Measurements from ENCODE around the gene TNFRSF25.

GRCh38 chr1:6495041-6495441 is 29.1 kb upstream of the TNFRSF25 start:
- TF ChIP-seq POLR2AphosphoS5 (IDR thresholded peaks at IDR 0.05), result no peak
- TF ChIP-seq, protein P1, sequence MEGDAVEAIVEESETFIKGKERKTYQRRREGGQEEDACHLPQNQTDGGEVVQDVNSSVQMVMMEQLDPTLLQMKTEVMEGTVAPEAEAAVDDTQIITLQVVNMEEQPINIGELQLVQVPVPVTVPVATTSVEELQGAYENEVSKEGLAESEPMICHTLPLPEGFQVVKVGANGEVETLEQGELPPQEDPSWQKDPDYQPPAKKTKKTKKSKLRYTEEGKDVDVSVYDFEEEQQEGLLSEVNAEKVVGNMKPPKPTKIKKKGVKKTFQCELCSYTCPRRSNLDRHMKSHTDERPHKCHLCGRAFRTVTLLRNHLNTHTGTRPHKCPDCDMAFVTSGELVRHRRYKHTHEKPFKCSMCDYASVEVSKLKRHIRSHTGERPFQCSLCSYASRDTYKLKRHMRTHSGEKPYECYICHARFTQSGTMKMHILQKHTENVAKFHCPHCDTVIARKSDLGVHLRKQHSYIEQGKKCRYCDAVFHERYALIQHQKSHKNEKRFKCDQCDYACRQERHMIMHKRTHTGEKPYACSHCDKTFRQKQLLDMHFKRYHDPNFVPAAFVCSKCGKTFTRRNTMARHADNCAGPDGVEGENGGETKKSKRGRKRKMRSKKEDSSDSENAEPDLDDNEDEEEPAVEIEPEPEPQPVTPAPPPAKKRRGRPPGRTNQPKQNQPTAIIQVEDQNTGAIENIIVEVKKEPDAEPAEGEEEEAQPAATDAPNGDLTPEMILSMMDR (IDR thresholded peaks at IDR 0.05), result no peak
